Fibroblast of mammary gland (primary cell): ENCODE results near the gene SNX12.

Experiments
- DNase-seq: peaks from one replicate; pipeline ENCODE4 v3.0.0-alpha.2; 2010; ENCODE audit warnings: low read depth
- H3K4me3 ChIP-seq: 2 replicates; pipeline ENCODE4 v1.5.1; 2011; ENCODE audit warnings: low read depth, mild to moderate bottlenecking, low read length, moderate library complexity; ENCODE audit not compliant: control insufficient read depth
- TF ChIP-seq, protein P1 (sequence below): conservative IDR thresholded peaks from 2 replicates; pipeline ENCODE4 v1.5.1; 2011; ENCODE audit warnings: low read depth, low read length, inconsistent platforms; ENCODE audit not compliant: control insufficient read depth, insufficient read depth

SNX12 gene

DNA sequence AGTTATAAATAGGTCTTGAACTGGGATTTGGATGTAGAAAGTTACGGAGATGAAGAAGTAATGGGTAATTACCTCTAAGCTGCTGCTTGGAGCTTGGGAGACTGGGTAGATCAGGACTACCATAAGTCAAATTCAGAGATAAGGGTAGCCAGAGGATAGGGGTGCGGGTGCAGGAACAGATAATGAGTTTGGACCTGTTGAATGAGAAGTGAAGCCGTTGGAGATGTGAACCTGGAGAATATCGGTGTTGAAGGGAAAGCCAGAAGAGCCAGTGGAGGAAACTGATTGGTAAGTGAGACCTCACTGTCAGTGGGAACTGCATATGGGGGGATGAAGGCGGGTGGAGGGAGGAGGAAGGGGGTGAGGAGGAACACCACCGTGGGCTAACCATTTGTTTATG, 26.9 kb upstream of the SNX12 start:
- DNase-seq: no peak
- TF ChIP-seq, protein P1, sequence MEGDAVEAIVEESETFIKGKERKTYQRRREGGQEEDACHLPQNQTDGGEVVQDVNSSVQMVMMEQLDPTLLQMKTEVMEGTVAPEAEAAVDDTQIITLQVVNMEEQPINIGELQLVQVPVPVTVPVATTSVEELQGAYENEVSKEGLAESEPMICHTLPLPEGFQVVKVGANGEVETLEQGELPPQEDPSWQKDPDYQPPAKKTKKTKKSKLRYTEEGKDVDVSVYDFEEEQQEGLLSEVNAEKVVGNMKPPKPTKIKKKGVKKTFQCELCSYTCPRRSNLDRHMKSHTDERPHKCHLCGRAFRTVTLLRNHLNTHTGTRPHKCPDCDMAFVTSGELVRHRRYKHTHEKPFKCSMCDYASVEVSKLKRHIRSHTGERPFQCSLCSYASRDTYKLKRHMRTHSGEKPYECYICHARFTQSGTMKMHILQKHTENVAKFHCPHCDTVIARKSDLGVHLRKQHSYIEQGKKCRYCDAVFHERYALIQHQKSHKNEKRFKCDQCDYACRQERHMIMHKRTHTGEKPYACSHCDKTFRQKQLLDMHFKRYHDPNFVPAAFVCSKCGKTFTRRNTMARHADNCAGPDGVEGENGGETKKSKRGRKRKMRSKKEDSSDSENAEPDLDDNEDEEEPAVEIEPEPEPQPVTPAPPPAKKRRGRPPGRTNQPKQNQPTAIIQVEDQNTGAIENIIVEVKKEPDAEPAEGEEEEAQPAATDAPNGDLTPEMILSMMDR: no peak
- peak overlapping the region; percentile 67 for H3K4me3 ChIP-seq

DNA sequence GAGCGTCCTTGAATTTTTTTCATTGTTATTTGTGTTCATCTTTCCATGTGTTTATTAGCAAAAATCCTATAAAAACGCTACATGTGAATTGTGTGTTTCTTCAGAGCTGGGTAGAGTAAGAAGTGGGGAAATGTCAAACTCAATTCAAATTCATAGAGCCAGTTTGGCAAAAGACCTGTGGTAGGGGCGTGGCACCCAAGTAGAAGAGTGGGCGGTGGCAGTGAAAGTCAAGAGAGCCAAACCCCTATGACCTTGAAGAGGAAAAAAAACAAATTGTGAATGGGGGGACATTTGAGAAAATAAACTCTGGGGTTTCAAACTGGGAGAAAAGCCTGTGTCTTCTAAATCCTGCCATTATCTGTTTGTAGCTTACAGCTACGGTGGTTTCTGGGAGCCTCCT, 23.1 kb upstream of the SNX12 start:
- no peak for DNase-seq
- TF ChIP-seq, protein P1: no peak
- H3K4me3 ChIP-seq: no peak overlapping the region

DNA sequence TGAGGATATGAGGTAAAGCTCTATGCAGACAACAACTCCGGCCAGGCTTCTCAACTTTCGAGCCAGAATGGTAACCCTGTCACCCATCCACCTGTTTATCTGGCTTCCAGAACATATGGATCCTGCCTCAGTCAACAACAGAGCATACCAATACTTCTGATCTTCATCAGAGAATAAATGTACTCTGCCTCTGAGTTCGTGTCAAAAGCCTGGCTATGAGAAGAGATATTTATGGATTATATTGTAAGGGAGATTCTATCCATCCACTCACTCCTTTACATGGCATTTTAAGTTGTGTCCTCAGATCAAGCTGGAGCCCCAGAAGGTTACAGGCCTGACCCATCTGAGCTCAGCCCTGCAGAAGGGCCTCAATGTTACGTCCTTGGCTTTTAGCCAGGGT, 17.8 kb upstream of the SNX12 start:
- TF ChIP-seq, protein P1: no peak
- no peak overlapping the region for H3K4me3 ChIP-seq
- no peak for DNase-seq

DNA sequence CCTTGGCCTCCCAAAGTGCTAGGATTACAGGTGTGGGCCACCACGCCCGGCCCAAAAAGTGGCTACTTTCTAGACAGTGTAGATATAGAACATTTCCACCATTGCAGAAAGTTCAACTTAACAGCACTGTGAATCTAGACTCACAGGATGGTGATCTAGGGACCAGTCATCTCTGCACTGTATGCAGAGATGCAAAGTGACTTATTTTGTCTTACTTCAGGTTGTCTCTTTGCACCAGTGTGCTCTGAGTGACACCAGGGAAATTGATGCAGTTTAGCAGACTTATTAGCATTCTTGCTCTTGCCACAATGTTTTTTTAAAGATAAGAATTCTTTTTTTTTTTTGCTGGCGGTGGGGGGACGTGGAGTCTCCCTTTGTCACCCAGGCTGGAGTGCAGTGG, 14.7 kb upstream of the SNX12 start:
- H3K4me3 ChIP-seq: no peak overlapping the region
- TF ChIP-seq, protein P1: no peak
- DNase-seq: no peak

DNA sequence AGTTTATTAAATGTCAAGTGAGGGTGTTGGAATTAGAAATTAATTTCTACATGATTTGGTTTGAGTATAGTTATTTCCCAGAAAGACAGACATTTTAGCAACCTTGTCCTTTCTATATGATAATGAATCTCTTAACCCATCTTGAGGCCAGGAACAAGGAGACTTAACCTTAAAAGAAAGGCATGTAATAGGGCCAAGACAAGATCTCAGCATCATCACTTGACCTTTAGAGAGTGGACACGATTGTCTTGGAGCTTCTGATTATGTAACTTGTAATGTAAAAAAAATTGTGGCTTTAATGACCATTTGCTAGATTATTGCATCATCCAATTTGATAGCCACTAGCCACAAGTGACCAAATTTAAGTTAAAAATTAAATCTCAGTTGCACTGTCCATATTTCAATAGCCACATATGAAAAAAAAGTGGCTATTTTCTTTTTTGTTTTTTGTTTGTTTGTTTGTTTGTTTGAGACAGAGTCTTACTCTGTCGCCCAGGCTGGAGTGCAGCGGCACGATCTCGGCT, 14.1 kb upstream of the SNX12 start:
- TF ChIP-seq, protein P1: no peak
- DNase-seq: no peak
- H3K4me3 ChIP-seq: no peak overlapping the region

DNA sequence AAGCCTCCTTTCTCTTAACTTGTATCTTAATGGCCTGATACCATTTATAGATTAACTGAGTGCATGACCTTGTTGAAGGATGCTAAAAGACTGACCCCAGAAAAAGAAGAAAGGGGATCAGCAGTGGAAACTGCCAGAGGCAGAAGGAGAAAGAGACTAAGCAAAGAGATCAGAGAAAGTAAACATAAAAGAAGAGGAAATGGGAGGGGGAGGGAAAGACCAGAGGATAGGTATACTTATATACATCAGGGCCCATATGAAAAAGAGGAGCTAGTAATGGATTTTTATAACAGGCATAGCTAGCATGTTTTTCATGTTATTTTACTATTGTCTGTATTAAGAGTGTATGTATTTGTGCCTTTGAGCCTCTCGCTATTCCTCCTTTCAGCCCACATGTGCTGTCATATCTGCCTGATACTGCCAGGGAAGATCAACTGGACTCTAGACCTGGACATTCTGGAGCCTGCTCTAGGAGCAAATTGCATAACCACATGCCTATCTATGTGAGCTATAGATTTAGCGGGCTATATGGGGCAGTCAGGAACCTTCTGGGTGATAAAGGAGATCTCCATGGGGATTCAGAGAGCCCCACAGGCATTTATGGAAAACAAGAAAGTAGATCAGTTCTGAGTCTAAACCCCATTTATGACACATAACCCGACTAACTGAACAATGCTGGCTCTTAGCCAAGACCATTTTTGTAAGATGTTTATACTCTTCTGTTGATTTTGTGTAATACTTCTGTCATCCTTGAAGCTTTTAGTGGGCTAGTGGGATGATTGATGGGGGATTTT, 13.4 kb upstream of the SNX12 start:
- TF ChIP-seq, protein P1: no peak
- DNase-seq: peak; percentile 55
- H3K4me3 ChIP-seq: no peak overlapping the region
